KBM-7 (cell line): ENCODE results near the gene PHLPP1.

ENCODE experiments used
- DNase-seq: peaks from one replicate; pipeline ENCODE4 v3.0.0-alpha.2; 2015
- in situ Hi-C: fragments of 300-500 bp; cut with MboI; formaldehyde crosslinking; loops from 2 replicates; pipeline ENCODE4 v1.14.3; 2020; ENCODE audit warnings: low sequenced_read_pairs, low pct_unique_long_range_greater_than_20kb, mixed read lengths

Gene PHLPP1

DNA sequence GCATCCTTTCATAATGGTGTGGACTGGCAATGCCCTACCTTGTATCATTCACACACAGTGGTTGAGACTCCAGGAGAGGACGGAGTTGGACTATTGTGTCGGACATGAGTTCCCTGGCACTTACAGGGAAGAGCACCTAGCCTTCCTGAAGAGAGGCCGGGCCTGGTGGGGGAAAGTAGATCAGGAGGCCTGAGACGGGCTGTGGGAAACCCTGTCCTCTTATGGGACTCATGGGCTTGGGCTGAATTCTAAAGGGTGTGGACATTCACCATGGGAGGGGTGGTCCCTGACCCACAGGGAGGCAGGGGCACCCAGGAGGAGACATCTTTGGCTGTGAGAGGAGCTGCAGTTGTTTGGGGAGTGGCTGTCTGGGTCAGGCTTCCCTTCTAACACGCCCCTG lies 286.5 kb downstream of the PHLPP1 start:
- no peak for DNase-seq
- in situ Hi-C loops, result loop anchor here (25.0 kb wide), 1 partner anchor 435 kb away; no protein-coding TSS in a partner anchor

DNA sequence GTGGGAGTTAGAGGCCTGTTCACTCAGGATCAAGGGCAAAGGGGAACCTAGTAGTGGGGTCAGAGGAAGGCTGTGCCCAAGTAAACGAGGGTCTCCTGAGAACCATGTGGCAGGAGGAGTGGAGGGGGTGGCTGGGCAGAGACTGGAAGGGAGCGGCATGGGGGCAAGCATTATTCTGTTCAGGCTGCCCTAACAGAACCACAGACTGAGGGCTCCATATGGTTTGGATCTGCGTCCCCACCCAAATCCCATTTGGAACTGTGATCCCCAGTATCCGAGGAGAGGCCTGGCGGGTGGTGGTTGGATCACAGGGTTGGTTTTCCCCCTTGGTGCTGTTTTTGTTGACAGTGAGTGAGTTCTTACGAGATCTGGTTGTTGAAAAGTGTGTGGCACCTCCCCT lies 287.0 kb downstream of the PHLPP1 start:
- in situ Hi-C loops, result loop anchor here (25.0 kb wide), 1 partner anchor 435 kb away; no protein-coding TSS in a partner anchor
- no peak for DNase-seq

DNA sequence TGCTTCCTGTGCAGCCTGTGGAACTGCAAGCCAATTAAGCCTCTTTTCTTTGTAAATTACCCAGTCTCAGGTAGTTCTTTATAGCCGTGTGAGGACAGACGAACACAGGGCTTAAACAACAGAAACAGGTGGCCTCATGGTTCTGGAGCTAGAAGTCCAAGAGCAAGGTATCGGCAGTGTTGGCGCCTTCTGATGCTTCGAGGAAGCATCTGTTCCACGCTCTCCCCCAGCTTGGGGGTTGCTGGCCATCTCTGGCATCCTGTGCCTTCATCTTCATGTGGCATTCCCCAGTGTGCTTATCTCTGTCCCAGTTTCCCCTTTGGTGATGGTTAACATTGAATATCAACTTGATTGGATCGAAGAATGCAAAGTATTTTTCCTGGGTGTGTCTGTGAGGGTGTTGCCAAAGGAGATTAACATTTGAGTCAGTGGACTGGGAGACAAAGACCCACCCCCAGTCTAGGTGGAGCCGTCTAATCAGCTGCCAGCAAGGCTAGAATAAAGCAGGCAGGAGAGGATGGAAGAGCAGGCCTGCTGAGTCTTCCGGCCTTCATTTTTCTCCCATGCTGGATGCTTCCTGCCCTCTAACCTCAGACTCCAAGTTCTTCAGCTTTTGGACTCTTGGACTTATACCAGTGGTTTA lies 287.6 kb downstream of the PHLPP1 start:
- no peak for DNase-seq
- in situ Hi-C loops, result loop anchor here (25.0 kb wide), 1 partner anchor 434 kb away; no protein-coding TSS in a partner anchor

DNA sequence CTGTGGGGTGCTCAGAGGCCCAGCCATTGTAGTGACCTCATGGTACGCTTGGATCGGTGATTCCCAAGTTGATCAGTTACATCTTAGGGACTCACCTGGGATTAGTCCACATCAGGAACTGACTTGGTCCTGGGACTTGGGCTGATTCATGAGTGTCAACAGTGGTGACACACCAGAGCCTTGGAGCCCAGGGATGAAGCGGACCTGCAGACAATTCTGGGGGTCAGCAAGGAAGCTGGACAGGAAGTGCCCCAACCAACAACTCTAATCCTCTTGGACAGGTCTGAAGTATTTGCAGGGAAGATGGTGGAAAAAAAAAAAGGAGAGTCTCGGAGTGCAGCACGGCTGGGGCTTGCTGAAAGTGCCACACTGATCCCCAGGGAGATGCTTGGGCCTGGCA lies 288.6 kb downstream of the PHLPP1 start:
- in situ Hi-C loops, result loop anchor here (25.0 kb wide), 1 partner anchor 433 kb away; no protein-coding TSS in a partner anchor
- DNase-seq, result no peak

DNA sequence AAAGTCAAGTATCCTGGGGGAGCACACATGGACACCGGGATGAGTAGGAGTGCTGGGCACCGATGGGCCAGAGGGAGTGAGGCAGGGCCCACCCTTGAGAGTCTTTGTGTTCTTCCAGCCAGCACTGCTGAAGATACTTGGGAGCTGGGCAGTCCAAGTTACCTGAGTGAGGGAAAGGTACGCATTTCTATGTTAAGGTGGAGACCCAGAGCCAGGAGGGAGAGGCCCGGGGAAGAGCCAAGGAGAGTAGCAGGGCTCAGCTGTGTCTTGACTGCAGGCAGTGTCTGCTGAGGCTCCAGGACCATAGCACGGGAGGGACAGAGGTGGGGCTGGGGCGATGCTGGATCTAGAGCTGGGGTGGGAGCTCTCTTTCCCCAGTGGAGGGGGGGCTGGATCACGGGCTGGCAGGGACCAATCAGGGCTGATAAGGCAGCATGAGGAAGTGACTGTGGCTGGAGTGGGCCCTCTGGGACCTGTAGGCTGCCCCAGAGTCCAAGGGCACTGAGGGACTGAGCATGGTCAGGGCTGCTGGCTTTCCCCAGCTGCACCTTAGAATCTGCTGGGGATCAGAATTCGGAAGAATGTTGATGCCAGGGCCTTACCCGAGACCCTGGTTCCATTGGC lies 289.2 kb downstream of the PHLPP1 start:
- no peak for DNase-seq

DNA sequence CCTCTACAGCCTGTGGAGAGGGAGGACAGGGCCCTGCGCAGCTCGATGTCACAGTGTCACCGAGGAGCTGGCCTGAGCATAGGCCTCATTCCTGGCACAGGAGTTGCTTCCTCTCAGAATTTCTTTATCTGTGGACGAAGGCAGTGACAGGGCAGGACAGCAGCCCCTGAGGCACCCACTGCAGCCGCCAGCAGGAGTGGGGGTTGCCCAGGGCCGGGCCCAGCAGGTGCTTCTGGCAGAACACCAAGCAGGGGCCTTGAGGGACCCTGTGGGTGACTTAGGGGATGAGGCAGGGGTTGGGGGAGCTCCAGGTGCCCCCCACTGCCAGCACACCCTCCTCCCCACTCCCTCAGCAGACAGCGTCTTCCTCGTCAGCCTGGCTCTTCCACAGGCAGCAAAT lies 290.0 kb downstream of the PHLPP1 start:
- DNase-seq, result no peak
- in situ Hi-C loops, result loop anchor here (25.0 kb wide), 1 partner anchor 432 kb away; no protein-coding TSS in a partner anchor

More for the DNA sequence above, 289.2 kb downstream of the PHLPP1 start:
- in situ Hi-C loops, result loop anchor here (25.0 kb wide), 1 partner anchor 433 kb away; no protein-coding TSS in a partner anchor

DNA sequence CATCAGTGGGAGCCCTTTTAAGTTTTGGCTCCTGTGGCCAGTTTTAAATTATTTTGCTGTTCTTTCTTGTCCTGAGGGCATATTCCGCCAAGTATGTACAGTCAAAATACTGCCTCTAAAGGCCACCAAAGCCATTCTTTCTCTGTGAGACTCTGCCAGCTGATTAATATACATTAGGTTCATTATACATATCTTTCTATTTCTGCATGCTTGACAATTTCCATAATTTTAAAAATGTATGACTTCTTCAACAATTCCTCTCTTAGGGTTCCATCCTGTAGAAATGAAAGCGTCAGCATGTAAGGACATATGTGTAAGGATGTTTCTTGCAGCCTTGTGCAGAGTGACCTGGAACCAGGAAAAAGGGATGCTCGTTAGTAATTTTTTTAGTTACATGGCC lies 291.9 kb downstream of the PHLPP1 start:
- in situ Hi-C loops, result loop anchor here (25.0 kb wide), 1 partner anchor 430 kb away; no protein-coding TSS in a partner anchor
- no peak for DNase-seq

DNA sequence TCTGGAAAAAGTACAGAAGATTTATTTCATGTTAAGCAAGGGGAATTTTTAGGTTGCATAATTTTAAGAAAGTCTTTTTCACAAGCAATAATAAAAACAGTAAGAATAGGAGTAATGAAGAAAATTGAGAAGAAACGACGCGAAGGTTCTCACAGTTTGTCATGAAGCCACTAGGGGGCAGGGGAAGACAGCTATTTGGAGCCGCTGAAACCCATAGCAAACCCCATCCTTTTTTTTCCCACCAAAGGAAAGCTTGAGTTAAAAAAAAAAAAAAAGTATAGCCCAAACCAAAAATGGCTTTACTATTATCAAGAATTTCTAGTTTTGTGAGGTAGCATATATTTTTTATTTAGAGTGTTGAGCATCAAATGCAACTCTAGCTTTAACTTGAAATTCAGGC lies 300.9 kb downstream of the PHLPP1 start:
- in situ Hi-C loops, result loop anchor here (5.0 to 25.0 kb wide), 2 partner anchors 306 to 421 kb away; no protein-coding TSS in a partner anchor

DNA sequence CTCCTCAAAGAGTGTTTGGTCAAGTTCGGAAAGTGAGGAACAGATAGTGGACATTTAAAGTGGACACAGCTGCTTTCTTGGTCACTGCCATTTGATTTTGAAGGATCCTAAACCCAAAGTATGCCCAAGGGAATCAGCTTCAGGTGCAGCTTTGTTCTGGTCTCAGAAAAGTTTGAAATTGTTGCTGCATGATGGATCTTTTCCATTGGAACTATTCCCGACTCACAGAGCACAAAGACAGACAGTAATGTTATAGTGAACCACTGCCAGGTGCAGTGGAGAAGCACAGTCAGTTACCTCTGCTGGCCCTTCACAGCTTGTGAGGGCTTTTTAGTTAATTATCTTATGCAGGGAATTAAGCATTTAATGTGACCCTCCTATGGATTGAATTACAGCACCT lies 301.7 kb downstream of the PHLPP1 start:
- no peak for DNase-seq
- in situ Hi-C loops, result loop anchor here (5.0 to 25.0 kb wide), 2 partner anchors 305 to 420 kb away; no protein-coding TSS in a partner anchor

More for the DNA sequence above, 300.9 kb downstream of the PHLPP1 start:
- DNase-seq, result peak; percentile 82

DNA sequence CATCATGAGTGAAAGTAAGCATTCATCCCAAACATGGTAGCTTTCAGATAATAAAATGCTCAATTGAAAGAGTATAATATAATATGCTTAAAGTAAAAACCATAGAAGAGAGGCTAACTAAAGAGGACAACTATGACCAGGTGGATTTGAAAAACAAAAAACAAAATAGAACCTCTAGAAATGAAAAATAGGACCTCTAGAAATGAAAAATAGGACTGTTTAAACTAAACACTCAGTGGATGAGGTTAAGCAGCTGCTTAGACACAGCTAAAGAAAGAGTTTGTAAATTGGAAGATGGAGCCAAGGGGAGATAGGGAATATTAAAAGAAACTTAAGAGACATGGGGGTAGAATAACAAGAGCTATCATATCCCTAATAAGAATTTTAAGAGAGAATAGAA lies 302.6 kb downstream of the PHLPP1 start:
- in situ Hi-C loops, result loop anchor here (5.0 to 25.0 kb wide), 2 partner anchors 304 to 419 kb away; no protein-coding TSS in a partner anchor
- DNase-seq, result no peak

DNA sequence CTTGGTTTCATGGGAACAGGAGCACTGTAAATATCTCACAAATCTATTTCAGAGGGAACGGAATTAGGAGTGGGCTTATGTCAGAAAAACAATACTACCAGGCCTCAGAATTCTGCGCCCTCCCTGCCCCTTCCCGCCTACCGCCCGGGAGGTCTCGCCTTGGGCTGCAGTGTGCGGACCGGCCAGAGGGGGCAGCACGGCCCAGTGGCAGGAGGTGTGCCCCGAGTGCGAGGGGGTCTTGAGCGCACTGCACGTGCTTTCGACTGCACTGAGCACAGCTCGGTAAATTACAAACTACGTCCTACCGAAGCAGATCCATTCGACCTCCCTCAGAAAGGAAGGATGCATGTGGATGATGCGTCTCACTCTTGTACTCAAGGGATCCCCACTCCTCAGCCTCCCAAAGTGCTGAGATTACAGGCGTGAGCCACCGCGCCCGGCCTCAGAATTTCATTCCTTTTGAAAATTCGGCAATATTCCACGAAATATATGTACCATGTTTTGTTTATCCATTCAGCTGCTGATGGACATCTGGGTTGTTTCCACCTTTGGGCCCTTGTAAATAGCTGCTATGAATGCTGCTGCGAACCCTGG lies 307.2 kb downstream of the PHLPP1 start:
- no peak for DNase-seq
- in situ Hi-C loops, result loop anchor here (25.0 kb wide), 1 partner anchor 415 kb away; no protein-coding TSS in a partner anchor

DNA sequence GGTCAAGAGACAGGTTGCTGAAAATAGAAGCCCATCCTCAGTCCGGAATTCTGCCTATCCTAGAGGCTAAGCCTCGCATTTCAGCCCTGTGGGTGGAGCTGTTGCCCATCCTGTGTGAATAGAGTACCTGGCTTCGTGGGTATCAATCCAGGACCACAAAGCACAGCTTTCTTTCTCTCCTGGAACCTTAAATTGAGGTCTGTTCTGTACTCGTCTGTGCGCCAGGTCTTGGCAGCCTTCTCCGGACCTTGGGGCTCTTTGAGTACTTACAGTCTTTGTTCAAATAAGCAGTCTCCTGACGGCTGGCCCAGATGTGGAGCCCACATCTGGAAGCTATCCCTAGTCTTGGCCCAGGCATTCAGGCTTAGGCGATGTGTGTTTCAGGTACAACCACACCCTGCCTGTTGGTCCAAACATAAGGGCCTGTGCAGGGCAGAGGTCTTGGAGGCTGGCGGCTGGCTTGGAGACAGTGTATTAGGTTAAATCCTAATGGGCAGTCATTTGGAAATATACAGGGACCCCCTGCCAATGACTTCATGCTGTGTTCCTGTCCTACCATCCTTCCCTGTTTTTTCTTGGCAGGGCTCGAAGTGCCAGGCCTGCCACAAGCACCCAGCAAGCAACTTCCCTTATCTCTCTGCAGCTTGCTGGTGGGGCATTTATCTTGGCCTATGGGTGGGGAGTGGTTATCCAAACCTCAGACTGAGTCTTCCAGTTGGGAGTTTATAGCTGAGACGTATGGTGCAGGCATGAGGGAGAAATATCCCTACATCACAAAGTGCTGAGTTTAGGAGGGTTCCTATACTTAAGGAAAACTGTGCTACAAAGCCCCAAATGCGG lies 310.1 kb downstream of the PHLPP1 start:
- DNase-seq, result peak; percentile 36
- in situ Hi-C loops, result no loop called here

DNA sequence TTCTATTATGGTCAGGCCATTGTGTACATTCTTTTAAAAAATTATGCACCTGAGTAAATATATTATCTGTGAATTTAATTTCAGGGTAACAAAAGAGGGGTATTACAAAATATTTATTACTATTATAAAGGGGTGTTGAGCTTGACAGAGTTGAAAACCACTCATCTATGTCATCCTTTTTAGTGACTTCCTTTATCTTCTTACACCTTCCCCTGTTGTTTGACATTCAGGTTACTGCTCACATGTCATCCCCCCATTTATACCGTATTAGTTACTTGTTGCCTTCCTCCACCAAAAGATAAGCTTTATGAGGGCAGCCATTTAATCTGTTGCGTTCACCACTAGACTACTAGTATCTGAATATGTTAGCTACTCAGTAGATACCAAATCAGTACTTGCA lies 313.0 kb downstream of the PHLPP1 start:
- in situ Hi-C loops, result no loop called here
- no peak for DNase-seq
